Spleen (tissue), 7 donors: ENCODE data around the gene GNAT1.

Experiments
- POLR2A ChIP-seq, 3 donors: fragments of 450-650 bp; IDR thresholded peaks; one replicate each; pipeline ENCODE4 v1.5.1; 2017; ENCODE audit warnings: antibody characterized with exemption in 3 of 3, mild to moderate bottlenecking in 1 of 3
- TF ChIP-seq, protein P1 (sequence below), 11 experiments: fragments of 200-600 bp in 7 of 11; fragments of 450-650 bp in 4 of 11; sonication (generic) in 4 of 11; IDR thresholded peaks in 8 of 11; conservative IDR thresholded peaks in 3 of 11; 1 replicate in 7 of 11; 2 replicates in 4 of 11; pipeline versions ENCODE4 v1.4.0 to v1.8.0; 2016 to 2021; ENCODE audit warnings: antibody characterized with exemption in 11 of 11, inconsistent platforms in 4 of 11, mild to moderate bottlenecking in 1 of 11
- donor health status: DM: no; HTN: no; CAD: no; lungs with moderate emphysema.
- donor health status: DM: no; HTN: no; CAD: no.
- donor health status: DM: no; HTN: no; CAD: no.

DNA sequence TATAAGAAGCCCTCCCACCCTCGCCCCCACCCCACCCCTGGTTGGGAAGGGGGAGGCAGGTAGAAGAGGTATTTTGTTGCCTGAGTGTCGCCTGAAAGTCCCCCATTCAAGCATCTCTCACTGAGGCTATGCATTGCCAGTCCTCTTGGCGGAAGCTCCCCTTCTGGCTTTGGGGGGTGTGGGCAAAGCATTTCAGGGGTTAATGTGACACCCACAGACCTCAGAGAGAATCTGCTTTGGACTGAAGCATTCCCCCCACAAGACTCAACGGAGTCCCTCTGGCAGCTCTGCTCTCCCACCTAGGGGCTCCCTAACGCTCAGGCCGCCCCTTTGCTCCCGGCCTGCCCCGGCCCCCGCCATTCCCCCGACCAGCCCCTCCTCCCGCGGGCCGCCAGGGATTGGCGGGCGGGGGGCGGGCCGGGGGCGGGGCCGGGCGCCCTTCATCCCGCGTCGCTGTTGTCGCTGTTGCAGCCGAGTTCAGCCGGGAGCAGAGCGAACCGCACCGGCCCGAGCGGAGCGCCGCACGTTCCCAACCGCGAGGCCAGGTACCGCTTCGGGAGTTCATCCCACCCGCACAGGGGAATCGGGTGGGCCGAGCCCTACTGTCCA is 13.5 kb downstream of the GNAT1 start, which contains the start of gene SLC38A3:
- TF ChIP-seq, protein P1, sequence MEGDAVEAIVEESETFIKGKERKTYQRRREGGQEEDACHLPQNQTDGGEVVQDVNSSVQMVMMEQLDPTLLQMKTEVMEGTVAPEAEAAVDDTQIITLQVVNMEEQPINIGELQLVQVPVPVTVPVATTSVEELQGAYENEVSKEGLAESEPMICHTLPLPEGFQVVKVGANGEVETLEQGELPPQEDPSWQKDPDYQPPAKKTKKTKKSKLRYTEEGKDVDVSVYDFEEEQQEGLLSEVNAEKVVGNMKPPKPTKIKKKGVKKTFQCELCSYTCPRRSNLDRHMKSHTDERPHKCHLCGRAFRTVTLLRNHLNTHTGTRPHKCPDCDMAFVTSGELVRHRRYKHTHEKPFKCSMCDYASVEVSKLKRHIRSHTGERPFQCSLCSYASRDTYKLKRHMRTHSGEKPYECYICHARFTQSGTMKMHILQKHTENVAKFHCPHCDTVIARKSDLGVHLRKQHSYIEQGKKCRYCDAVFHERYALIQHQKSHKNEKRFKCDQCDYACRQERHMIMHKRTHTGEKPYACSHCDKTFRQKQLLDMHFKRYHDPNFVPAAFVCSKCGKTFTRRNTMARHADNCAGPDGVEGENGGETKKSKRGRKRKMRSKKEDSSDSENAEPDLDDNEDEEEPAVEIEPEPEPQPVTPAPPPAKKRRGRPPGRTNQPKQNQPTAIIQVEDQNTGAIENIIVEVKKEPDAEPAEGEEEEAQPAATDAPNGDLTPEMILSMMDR (IDR thresholded peaks at IDR 0.05 in 8 of 11, conservative IDR thresholded peaks at IDR 0.05 in 3 of 11): no peak
- no peak for TF ChIP-seq POLR2A (IDR thresholded peaks at IDR 0.05)
